Measurements from ENCODE around the gene SSBP3.

Gene SSBP3

GRCh38 chr1:54245501-54245900 is 160.7 kb downstream of the SSBP3 start:
- DNase-seq (ENCODE audit: low spot score): no peak
- in situ Hi-C loops (cut with MboI; ENCODE audit: low pct_unique_long_range_greater_than_20kb, low sequenced_read_pairs, unreplicated experiment): no loop called here

DNA sequence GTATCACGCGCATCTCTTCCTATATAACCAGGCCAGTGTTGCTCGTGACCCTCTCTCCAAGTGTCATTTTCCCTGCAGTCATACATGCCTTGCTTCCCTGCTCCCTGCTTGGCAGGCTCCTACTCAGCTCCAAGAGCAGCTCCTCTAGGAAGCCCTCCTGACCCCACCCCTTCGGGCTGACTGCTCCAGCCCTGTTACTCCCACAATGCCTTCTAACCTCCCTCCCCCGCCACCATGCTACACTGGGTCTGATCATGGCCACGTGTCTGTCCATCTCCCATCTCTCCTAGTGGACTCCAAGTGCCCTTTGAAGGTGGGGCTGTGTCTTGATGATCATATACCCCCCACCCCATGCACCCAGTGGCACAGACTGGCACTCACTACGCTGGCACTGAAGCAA is 161.5 kb downstream of the SSBP3 start:
- in situ Hi-C loops (cut with MboI; ENCODE audit: low pct_unique_long_range_greater_than_20kb, low sequenced_read_pairs, unreplicated experiment): no loop called here

More at GRCh38 chr1:54245501-54245900, 160.7 kb downstream of the SSBP3 start:
- TF ChIP-seq, protein P1, sequence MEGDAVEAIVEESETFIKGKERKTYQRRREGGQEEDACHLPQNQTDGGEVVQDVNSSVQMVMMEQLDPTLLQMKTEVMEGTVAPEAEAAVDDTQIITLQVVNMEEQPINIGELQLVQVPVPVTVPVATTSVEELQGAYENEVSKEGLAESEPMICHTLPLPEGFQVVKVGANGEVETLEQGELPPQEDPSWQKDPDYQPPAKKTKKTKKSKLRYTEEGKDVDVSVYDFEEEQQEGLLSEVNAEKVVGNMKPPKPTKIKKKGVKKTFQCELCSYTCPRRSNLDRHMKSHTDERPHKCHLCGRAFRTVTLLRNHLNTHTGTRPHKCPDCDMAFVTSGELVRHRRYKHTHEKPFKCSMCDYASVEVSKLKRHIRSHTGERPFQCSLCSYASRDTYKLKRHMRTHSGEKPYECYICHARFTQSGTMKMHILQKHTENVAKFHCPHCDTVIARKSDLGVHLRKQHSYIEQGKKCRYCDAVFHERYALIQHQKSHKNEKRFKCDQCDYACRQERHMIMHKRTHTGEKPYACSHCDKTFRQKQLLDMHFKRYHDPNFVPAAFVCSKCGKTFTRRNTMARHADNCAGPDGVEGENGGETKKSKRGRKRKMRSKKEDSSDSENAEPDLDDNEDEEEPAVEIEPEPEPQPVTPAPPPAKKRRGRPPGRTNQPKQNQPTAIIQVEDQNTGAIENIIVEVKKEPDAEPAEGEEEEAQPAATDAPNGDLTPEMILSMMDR (IDR thresholded peaks at IDR 0.05; ENCODE audit: extremely low read depth, insufficient read depth, missing control alignments): no peak

GRCh38 chr1:54243022-54243421 is 163.2 kb downstream of the SSBP3 start:
- DNase-seq (ENCODE audit: low spot score): no peak
- TF ChIP-seq, protein P1 (IDR thresholded peaks at IDR 0.05; ENCODE audit: extremely low read depth, insufficient read depth, missing control alignments): no peak
- in situ Hi-C loops (cut with MboI; ENCODE audit: low pct_unique_long_range_greater_than_20kb, low sequenced_read_pairs, unreplicated experiment): no loop called here

More for the DNA sequence above, 161.5 kb downstream of the SSBP3 start:
- TF ChIP-seq, protein P1 (IDR thresholded peaks at IDR 0.05; ENCODE audit: extremely low read depth, insufficient read depth, missing control alignments): no peak
- no peak for DNase-seq (ENCODE audit: low spot score)

DNA sequence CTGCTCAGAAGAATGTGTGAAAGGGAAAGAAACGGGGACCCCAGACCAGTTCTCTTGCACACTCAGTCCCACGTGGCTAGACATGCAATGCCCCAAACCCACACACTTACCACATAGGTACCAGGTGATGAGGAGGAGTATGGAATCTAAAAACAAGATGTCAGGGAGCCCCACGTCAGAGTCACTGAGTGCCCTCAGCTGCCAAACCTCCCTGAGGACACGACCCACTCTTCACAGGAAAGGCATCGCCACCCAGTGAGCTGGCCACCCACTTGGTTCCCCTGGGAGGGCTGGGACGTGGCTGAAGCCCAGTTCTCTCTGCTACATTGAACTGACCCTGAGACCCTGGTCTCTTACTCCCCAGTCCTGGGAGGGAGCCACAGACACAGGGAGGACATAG is 164.8 kb downstream of the SSBP3 start:
- TF ChIP-seq, protein P1 (IDR thresholded peaks at IDR 0.05; ENCODE audit: extremely low read depth, insufficient read depth, missing control alignments): no peak
- DNase-seq (ENCODE audit: low spot score): no peak
- in situ Hi-C loops (cut with MboI; ENCODE audit: low pct_unique_long_range_greater_than_20kb, low sequenced_read_pairs, unreplicated experiment): no loop called here

- no peak for DNase-seq (ENCODE audit: low spot score)
- in situ Hi-C loops (cut with MboI; ENCODE audit: low pct_unique_long_range_greater_than_20kb, low sequenced_read_pairs, unreplicated experiment): no loop called here
- TF ChIP-seq, protein P1 (IDR thresholded peaks at IDR 0.05; ENCODE audit: extremely low read depth, insufficient read depth, missing control alignments): no peak
Observed at GRCh38 chr1:54240741-54241335, 165.4 kb downstream of the SSBP3 start.

- no peak for DNase-seq (ENCODE audit: low spot score)
- TF ChIP-seq, protein P1 (IDR thresholded peaks at IDR 0.05; ENCODE audit: extremely low read depth, insufficient read depth, missing control alignments): no peak
- in situ Hi-C loops (cut with MboI; ENCODE audit: low pct_unique_long_range_greater_than_20kb, low sequenced_read_pairs, unreplicated experiment): no loop called here
Observed at GRCh38 chr1:54239631-54240031, 166.6 kb downstream of the SSBP3 start.

Data from GM13977 (cell line).